Tibial artery (tissue), 4 donors: ENCODE measurements around the gene USO1.

Experiments
- DNase-seq, 2 donors: peaks; one replicate each; pipeline ENCODE4 v3.0.0-alpha.2; 2019
- H3K27ac ChIP-seq, 2 donors: fragments of 200-600 bp; sonication (generic) in 1 of 2; 1 replicate in 1 of 2; 2 replicates in 1 of 2; pipeline ENCODE4 v1.5.1; 2018 to 2019; ENCODE audit warnings: mild to moderate bottlenecking in 1 of 2
- H3K27me3 ChIP-seq, 2 donors: fragments of 200-600 bp; sonication (generic) in 1 of 2; one replicate each; pipeline versions ENCODE4 v1.5.1 to v1.6.0; 2016 to 2019
- H3K36me3 ChIP-seq, 3 donors: fragments of 200-600 bp; sonication (generic) in 2 of 3; one replicate each; pipeline ENCODE4 v1.5.1; 2016 to 2019; ENCODE audit warnings: mild to moderate bottlenecking in 2 of 3
- H3K4me1 ChIP-seq, 4 donors: fragments of 200-600 bp; sonication (generic) in 2 of 4; 1 replicate in 3 of 4; 2 replicates in 1 of 4; pipeline ENCODE4 v1.5.1; 2016 to 2019
- H3K4me3 ChIP-seq, 2 donors: fragments of 200-600 bp; sonication (generic) in 1 of 2; 1 replicate in 1 of 2; 2 replicates in 1 of 2; pipeline ENCODE4 v1.5.1; 2018 to 2019; ENCODE audit warnings: mild to moderate bottlenecking in 2 of 2
- H3K9me3 ChIP-seq, 3 donors: fragments of 200-600 bp; sonication (generic) in 1 of 3; one replicate each; pipeline ENCODE4 v1.5.1; 2016 to 2019
- CTCF ChIP-seq, 2 experiments: fragments of 200-600 bp in 1 of 2; fragments of 450-650 bp in 1 of 2; IDR thresholded peaks; one replicate each; pipeline ENCODE4 v1.5.1; 2017 to 2019; ENCODE audit warnings: antibody characterized with exemption in 2 of 2, mild to moderate bottlenecking in 1 of 2, moderate library complexity in 1 of 2
- intact Hi-C: fragments of 100-400 bp; cut with DNase I; formaldehyde crosslinking; loops from one replicate; pipeline ENCODE4 v1.15.0; 2023; ENCODE audit warnings: low total_unique reads

The USO1 gene

DNA sequence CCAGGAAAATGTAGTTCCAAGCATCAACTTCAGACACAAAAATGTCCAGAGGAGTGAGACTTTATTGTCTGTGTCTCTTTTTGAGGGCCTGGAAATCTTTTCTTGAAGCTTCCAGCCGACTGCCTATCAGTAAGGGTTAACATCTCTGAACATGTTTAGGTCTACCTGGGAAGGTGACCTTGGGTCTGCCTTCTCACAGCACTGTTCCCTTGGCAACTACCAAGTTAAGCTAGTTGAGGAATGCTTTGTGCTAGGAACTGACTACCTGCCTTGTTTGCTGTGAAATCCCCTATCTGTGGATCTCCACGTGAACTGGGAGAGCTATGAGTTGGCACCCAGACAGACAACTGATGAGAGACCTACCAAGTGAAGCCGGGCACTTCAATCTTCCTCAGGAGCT is 96.3 kb downstream of the USO1 start:
- Histone ChIP-seq H3K4me3 (no peak overlapping the region), H3K27ac (no peak overlapping the region), H3K4me1 (no peaks in the 10 kb centered on the region), H3K36me3 (peaks cover 4 to 14% (median 5%) of the 10 kb centered on the region in 3 donors), H3K27me3 (no peaks in the 10 kb centered on the region), H3K9me3 (no peaks in the 10 kb centered on the region)
- intact Hi-C loops: no loop called here
- DNase-seq: no peak
- TF ChIP-seq CTCF (IDR thresholded peaks at IDR 0.05): no peak

DNA sequence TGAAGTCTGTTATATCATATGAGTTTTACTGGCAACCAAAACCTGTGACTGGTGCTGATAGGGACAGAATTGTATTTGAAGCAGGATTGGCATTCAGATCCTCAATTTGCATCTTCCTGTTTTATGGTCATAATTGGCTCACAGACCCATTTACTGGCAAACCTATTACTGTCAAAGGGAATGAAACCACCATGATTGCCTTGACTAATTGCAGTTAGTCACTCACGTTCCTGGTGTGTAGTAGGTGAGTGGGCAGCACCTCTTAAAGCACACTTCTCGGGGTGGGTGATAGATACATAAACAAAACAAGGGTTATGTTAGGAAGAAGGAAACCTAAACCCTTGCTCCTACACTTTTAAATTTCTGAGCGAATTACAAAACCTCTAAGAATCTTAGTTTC is 96.8 kb downstream of the USO1 start:
- no peaks in the 10 kb centered on the region for H3K4me1 ChIP-seq
- no peak overlapping the region for H3K27ac ChIP-seq
- intact Hi-C loops: no loop called here
- no peaks in the 10 kb centered on the region for H3K27me3 ChIP-seq
- no peaks in the 10 kb centered on the region for H3K9me3 ChIP-seq
- no peak overlapping the region for H3K4me3 ChIP-seq
- no peak for DNase-seq
- peaks cover 0 to 10% (median 5%) of the 10 kb centered on the region in 3 donors for H3K36me3 ChIP-seq
- no peak for TF ChIP-seq CTCF (IDR thresholded peaks at IDR 0.05)

DNA sequence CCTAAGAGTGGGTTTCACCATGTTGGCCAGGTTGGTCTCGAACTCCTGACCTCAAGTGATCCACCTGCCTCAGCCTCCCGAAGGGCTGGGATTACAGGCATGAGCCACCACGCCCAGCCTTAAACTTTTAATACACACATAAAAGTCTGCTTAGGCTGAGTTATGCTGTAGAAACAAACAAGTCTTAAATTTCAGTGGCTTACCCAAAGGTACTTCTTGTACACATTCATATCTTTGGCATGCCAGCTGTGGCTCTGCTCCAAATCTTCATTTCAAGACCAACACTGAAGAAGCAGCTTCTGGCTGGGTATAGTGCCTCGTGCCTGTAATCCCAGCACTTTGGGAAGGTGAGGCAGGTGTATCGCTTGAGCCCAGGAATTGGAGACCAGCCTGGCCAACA is 97.6 kb downstream of the USO1 start:
- no peak overlapping the region for H3K27ac ChIP-seq
- intact Hi-C loops: no loop called here
- H3K4me1 ChIP-seq: no peaks in the 10 kb centered on the region
- TF ChIP-seq CTCF (IDR thresholded peaks at IDR 0.05): no peak
- no peaks in the 10 kb centered on the region for H3K9me3 ChIP-seq
- H3K27me3 ChIP-seq: no peaks in the 10 kb centered on the region
- H3K36me3 ChIP-seq: peaks cover 0 to 2% (median 0%) of the 10 kb centered on the region in 3 donors
- H3K4me3 ChIP-seq: no peak overlapping the region
- no peak for DNase-seq

DNA sequence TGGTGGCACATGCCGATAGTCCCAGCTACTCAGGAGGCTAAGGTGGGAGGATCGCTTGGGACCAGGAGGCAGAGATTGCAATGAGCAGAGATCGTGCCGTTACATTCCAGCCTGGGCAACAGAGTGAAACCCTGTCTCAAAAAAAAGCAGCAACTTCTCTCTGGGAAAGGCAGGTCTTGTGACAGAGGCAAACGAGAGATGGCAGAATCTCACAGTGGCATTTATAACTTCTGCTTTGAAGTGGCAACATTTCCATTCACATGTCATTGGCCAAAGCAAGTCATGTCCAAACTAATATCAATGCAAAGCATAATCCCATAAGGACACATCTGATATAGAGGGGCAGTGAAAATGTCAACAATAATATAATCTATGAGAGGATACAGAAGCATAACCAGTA is 98.0 kb downstream of the USO1 start:
- TF ChIP-seq CTCF (IDR thresholded peaks at IDR 0.05): no peak

DNA sequence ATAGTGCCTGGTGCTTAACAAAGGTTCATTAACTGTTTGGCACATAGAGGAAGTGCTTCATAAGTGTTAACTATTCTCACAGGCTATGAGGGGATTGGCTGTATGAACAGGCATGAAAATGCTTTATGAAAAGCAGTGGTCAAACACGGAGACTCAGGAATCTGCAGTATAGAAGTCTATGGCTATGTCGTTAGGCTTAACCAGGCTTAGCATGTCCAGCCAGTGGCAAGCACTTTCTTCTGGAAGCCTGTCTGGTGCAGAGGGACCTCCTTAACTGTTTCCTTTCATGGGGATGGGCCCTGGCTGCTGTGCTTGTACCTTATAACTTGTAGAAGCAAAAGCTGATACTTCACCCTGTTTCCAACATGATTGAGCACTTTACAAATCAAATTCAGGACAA is 99.4 kb downstream of the USO1 start:
- H3K27ac ChIP-seq: no peak overlapping the region
- H3K4me1 ChIP-seq: no peaks in the 10 kb centered on the region
- no peaks in the 10 kb centered on the region for H3K36me3 ChIP-seq
- TF ChIP-seq CTCF (IDR thresholded peaks at IDR 0.05): no peak
- no peaks in the 10 kb centered on the region for H3K27me3 ChIP-seq
- DNase-seq: no peak
- intact Hi-C loops: no loop called here
- no peaks in the 10 kb centered on the region for H3K9me3 ChIP-seq
- H3K4me3 ChIP-seq: no peak overlapping the region

More for the DNA sequence above, 98.0 kb downstream of the USO1 start:
- DNase-seq: no peak
- H3K27ac ChIP-seq: no peak overlapping the region
- H3K9me3 ChIP-seq: no peaks in the 10 kb centered on the region
- H3K4me3 ChIP-seq: no peak overlapping the region
- no peaks in the 10 kb centered on the region for H3K36me3 ChIP-seq
- intact Hi-C loops: no loop called here
- H3K27me3 ChIP-seq: no peaks in the 10 kb centered on the region
- no peaks in the 10 kb centered on the region for H3K4me1 ChIP-seq

- Histone ChIP-seq H3K27me3 (no peaks in the 10 kb centered on the region), H3K4me3 (no peak overlapping the region), H3K36me3 (no peaks in the 10 kb centered on the region), H3K9me3 (no peaks in the 10 kb centered on the region), H3K4me1 (no peaks in the 10 kb centered on the region), H3K27ac (no peak overlapping the region)
- TF ChIP-seq CTCF (IDR thresholded peaks at IDR 0.05): no peak
- DNase-seq: no peak
- intact Hi-C loops: no loop called here
Measured at GRCh38 chr4:75830906-75831305, 106.5 kb downstream of the USO1 start.
